GM12878 (cell line): ENCODE results near the gene KTI12.

Experiments
- HCFC1 ChIP-seq: fragments of 150-350 bp; IDR thresholded peaks from 2 replicates; pipeline ENCODE4 v1.6.1; 2014; ENCODE audit warnings: low read length
- MYC ChIP-seq: IDR thresholded peaks from 2 replicates; pipeline ENCODE4 v1.6.1; 2011; ENCODE audit warnings: mild to moderate bottlenecking, low read length, moderate library complexity, inconsistent platforms; ENCODE audit not compliant: insufficient read depth, insufficient replicate concordance, insufficient read length, severe bottlenecking

- TF ChIP-seq HCFC1, result no peak
- TF ChIP-seq MYC, result no peak
Measured at GRCh38 chr1:52072291-52072690, 38.7 kb upstream of the KTI12 start.
